GM12878 (cell line): Measurements from ENCODE around the gene FKBP1B. TPM values are rescaled to one million over a fixed set of nuclear protein-coding genes. Genes with fewer than 3 reads are reported as not detected.

ENCODE experiments used
- ATAC-seq: fragments of 200-7000 bp; cut with Tn5 transposase; 3 replicates; pipeline ENCODE4 v1.9.1; 2020; ENCODE audit warnings: mild to moderate bottlenecking, moderate library complexity
- BruUV-seq: library from RNA; stranded (reverse); fragments of 400-500 nt; replicated peaks from 2 replicates; lab custom pipeline; 2021; lab: Mats Ljungman, UMichigan
- CTCF ChIA-PET: fragments of 300-600 bp; sonication (Branson Sonifier 250); formaldehyde crosslinking; extraction: SDS; loops from one replicate; lab custom pipeline; 2021; ENCODE audit warnings: inconsistent platforms; lab: Yijun Ruan, JAX
- POLR2A ChIA-PET: fragments of 350-600 bp; formaldehyde crosslinking; extraction: SDS; loops from one replicate; lab custom pipeline; 2021; ENCODE audit warnings: inconsistent platforms; lab: Charles Lee
- RAD21 ChIA-PET: fragments of 300-600 bp; sonication (Branson Sonifier 250); formaldehyde crosslinking; loops from one replicate; lab custom pipeline; 2023; ENCODE audit warnings: antibody characterized with exemption; ENCODE audit not compliant: unreplicated experiment; lab: Charles Lee
- SMC1A ChIA-PET: fragments of 300-600 bp; sonication (Branson Sonifier 250); formaldehyde crosslinking; loops from one replicate; lab custom pipeline; 2023; ENCODE audit not compliant: unreplicated experiment, uncharacterized antibody; lab: Charles Lee
- DNase-seq: peaks from one replicate; pipeline ENCODE4 v3.0.0-alpha.2; 2011; ENCODE audit warnings: low read depth, low spot score
- FAIRE-seq: peaks from 3 replicates; lab custom pipeline; 2011; peaks lifted over from hg19 to GRCh38; lab: Jason Lieb, UNC
- H2AFZ ChIP-seq: 2 replicates; pipeline ENCODE4 v1.6.0; 2011; ENCODE audit warnings: low read depth, low read length, control low read depth; ENCODE audit not compliant: control insufficient read depth
- H3K27ac ChIP-seq: 2 replicates; pipeline ENCODE4 v1.5.1; 2011; ENCODE audit warnings: control low read depth; ENCODE audit not compliant: control insufficient read depth, insufficient read depth
- H3K27me3 ChIP-seq, 2 experiments: replicated peaks in 1 of 2; 2 replicates each; pipeline versions ENCODE4 v1.6.0 to v1.6.1; 2011; ENCODE audit warnings: low read length in 1 of 2; ENCODE audit not compliant: control insufficient read depth in 2 of 2, insufficient read depth in 2 of 2
- H3K36me3 ChIP-seq, 2 experiments: 2 replicates each; pipeline ENCODE4 v1.5.1; 2011; ENCODE audit warnings: low read length in 1 of 2; ENCODE audit not compliant: control insufficient read depth in 2 of 2, insufficient read depth in 2 of 2
- H3K4me1 ChIP-seq: 2 replicates; pipeline ENCODE4 v1.6.1; 2011; ENCODE audit warnings: mild to moderate bottlenecking, low read length, moderate library complexity, mixed read lengths; ENCODE audit not compliant: control insufficient read depth, insufficient read depth
- H3K4me2 ChIP-seq: 2 replicates; pipeline ENCODE4 v1.6.0; 2011; ENCODE audit warnings: control low read depth; ENCODE audit not compliant: control insufficient read depth, insufficient read depth
- H3K4me3 ChIP-seq: fragments of 200-600 bp; sonication (generic); 2 replicates; pipeline ENCODE4 v1.5.1; 2016
- H3K79me2 ChIP-seq: 2 replicates; pipeline ENCODE4 v1.6.0; 2011; ENCODE audit warnings: low read length; ENCODE audit not compliant: control insufficient read depth, insufficient read depth
- H3K9ac ChIP-seq: 2 replicates; pipeline ENCODE4 v1.8.0; 2011; ENCODE audit warnings: low read length, control low read depth, mixed read lengths; ENCODE audit not compliant: control insufficient read depth, insufficient read depth
- H3K9me3 ChIP-seq: replicated peaks from 3 replicates; pipeline ENCODE4 v1.5.1; 2011; ENCODE audit warnings: mild to moderate bottlenecking, low read length; ENCODE audit not compliant: control insufficient read depth, insufficient read depth
- H4K20me1 ChIP-seq: 2 replicates; pipeline ENCODE4 v1.6.0; 2011; ENCODE audit not compliant: control insufficient read depth, insufficient read depth
- CBX5 ChIP-seq: sonication (generic); IDR thresholded peaks from 2 replicates; pipeline ENCODE4 v1.6.1; 2016; ENCODE audit warnings: low read depth, moderate library complexity, mild to moderate bottlenecking, inconsistent platforms
- EED ChIP-seq: sonication (generic); IDR thresholded peaks from 2 replicates; pipeline ENCODE4 v1.6.1; 2016; ENCODE audit warnings: antibody characterized with exemption, low read depth
- MEF2B ChIP-seq: fragments of 450-650 bp; IDR thresholded peaks from 2 replicates; pipeline ENCODE4 v1.6.1; 2018; ENCODE audit warnings: mild to moderate bottlenecking, moderate library complexity; ENCODE audit not compliant: partially characterized antibody, poor library complexity, severe bottlenecking
- SIX5 ChIP-seq: IDR thresholded peaks from 2 replicates; pipeline ENCODE4 v1.6.1; 2011; ENCODE audit warnings: mild to moderate bottlenecking, low read depth, low read length, moderate library complexity; ENCODE audit not compliant: severe bottlenecking
- SREBF1 ChIP-seq: IDR thresholded peaks from 2 replicates; pipeline ENCODE4 v1.6.1; 2012; ENCODE audit warnings: mild to moderate bottlenecking, low read length
- WGBS: methylation state at CpG from one replicate; pipeline ENCODE4 v1.1.6; 2016; ENCODE audit warnings: low lambda C conversion rate; ENCODE audit not compliant: insufficient replicate concordance, insufficient coverage; ENCODE audit errors: missing lambda C conversion rate; 5-methylcytosine and 5-hydroxymethylcytosine counted together
- in situ Hi-C: fragments of 300-500 bp; cut with MboI; formaldehyde crosslinking; loops from 9 replicates; pipeline ENCODE4 v1.14.3; 2018; ENCODE audit warnings: mixed read lengths
- intact Hi-C: fragments of 100-400 bp; cut with micrococcal nuclease; formaldehyde crosslinking; loops from one replicate; pipeline ENCODE4 v1.14.2; 2022; ENCODE audit not compliant: unreplicated experiment
- polyA plus RNA-seq, 11 experiments: library from polyadenylated mRNA; depleted of rRNA in 4 of 11; unstranded in 6 of 11; stranded (reverse) in 5 of 11; fragments of >200 nt; fragmentation: Nextera tagmentation in 4 of 11; fragmentation: Illumina TruSeq in 1 of 11; extraction: Ambion mirVana in 4 of 11; extraction: Trizol in 1 of 11; gene quantifications; 1 replicate in 1 of 11; 2 replicates in 10 of 11; pipeline versions ENCODE4 v1.2.1 to v1.2.3, GENCODE V29; 2011 to 2016; ENCODE audit warnings: inconsistent platforms in 2 of 11, missing spikeins in 2 of 11, low read depth in 1 of 11
- total RNA-seq, 4 experiments: library from RNA; depleted of rRNA in 3 of 4; stranded (reverse); fragments of >200 nt in 3 of 4; fragmentation: Illumina TruSeq in 1 of 4; extraction: Trizol in 1 of 4; gene quantifications; 2 replicates each; pipeline versions ENCODE4 v1.2.1 to v1.2.3, GENCODE V29; 2013 to 2021

Gene FKBP1B
- total and polyA plus RNA-seq, 10 of the 15 experiments (the other 5 are each of a cell fraction or from before 2014, with no cell fraction given), result 0.18 to 0.53 (median 0.24) TPM

- no peaks in the 10 kb centered on the region for H3K4me1 ChIP-seq
- in situ Hi-C loops, result no loop called here
- WGBS, result 52% methylated on average over 37 of the region's 37 CpGs
- ATAC-seq (peak; percentile 45), FAIRE-seq (no peak), DNase-seq (no peak)
- TF ChIP-seq MEF2B (no peak), EED (no peak), CBX5 (no peak), SIX5 (no peak), SREBF1 (no peak)
- ChIA-PET SMC1A (no interaction called here), POLR2A (no interaction called here), CTCF (no interaction called here), RAD21 (no interaction called here)
- peak overlapping the region; percentile 21; the same call in 1 of the 2 replicates for H3K4me2 ChIP-seq
- intact Hi-C loops, result no loop called here
- H3K79me2 ChIP-seq, result no peaks in the 10 kb centered on the region
- H3K9ac ChIP-seq, result no peak overlapping the region
- H2AFZ ChIP-seq, result no peak overlapping the region; the same call in 1 of the 2 replicates
- H3K9me3 ChIP-seq, result no peaks in the 10 kb centered on the region
- no peaks in the 10 kb centered on the region for H4K20me1 ChIP-seq
- H3K36me3 ChIP-seq, result no peaks in the 10 kb centered on the region
- no TSS peak for BruUV-seq
- no peak overlapping the region for H3K4me3 ChIP-seq
- peaks cover 3 to 16% of the 10 kb centered on the region in 2 experiments for H3K27me3 ChIP-seq
- H3K27ac ChIP-seq, result no peak overlapping the region
Measured at GRCh38 chr2:24010477-24011249, 38.9 kb upstream of the FKBP1B start.
